Ishikawa (cell line): ENCODE results near the gene VTN.

Experiments used
- CEBPB ChIP-seq: IDR thresholded peaks from 2 replicates; pipeline ENCODE4 v1.6.1; 2012
- CREB1 ChIP-seq: IDR thresholded peaks from 2 replicates; pipeline ENCODE4 v1.6.1; 2012; ENCODE audit warnings: low read depth
- EGR1 ChIP-seq: IDR thresholded peaks from 2 replicates; pipeline ENCODE4 v1.6.1; 2012
- EP300 ChIP-seq: IDR thresholded peaks from 2 replicates; pipeline ENCODE4 v1.6.1; 2012; ENCODE audit warnings: borderline replicate concordance
- FOXM1 ChIP-seq: IDR thresholded peaks from 2 replicates; pipeline ENCODE4 v1.6.1; 2012; ENCODE audit warnings: low read depth, borderline replicate concordance
- MAX ChIP-seq: IDR thresholded peaks from 2 replicates; pipeline ENCODE4 v1.6.1; 2012
- NFIC ChIP-seq: IDR thresholded peaks from 2 replicates; pipeline ENCODE4 v1.6.1; 2012
- RAD21 ChIP-seq: IDR thresholded peaks from 2 replicates; pipeline ENCODE4 v1.6.1; 2012; ENCODE audit warnings: low read depth
- REST ChIP-seq: IDR thresholded peaks from 2 replicates; pipeline ENCODE4 v1.6.1; 2012; ENCODE audit warnings: low read depth, mild to moderate bottlenecking
- TAF1 ChIP-seq: IDR thresholded peaks from 2 replicates; pipeline ENCODE4 v1.6.1; 2012; ENCODE audit warnings: low read depth, mild to moderate bottlenecking
- TCF12 ChIP-seq: IDR thresholded peaks from 2 replicates; pipeline ENCODE4 v1.6.1; 2012; ENCODE audit warnings: low read depth
- TEAD4 ChIP-seq: IDR thresholded peaks from 2 replicates; pipeline ENCODE4 v1.6.1; 2012
- USF1 ChIP-seq: IDR thresholded peaks from 2 replicates; pipeline ENCODE4 v1.6.1; 2012
- YY1 ChIP-seq: IDR thresholded peaks from 2 replicates; pipeline ENCODE4 v1.6.1; 2012; ENCODE audit warnings: low read depth
- ZBTB7A ChIP-seq: IDR thresholded peaks from 2 replicates; pipeline ENCODE4 v1.6.1; 2012; ENCODE audit warnings: low read depth

Gene VTN

GRCh38 chr17:28399808-28400207 is 29.7 kb upstream of the VTN start:
- TF ChIP-seq CEBPB, result no peak

- TF ChIP-seq TCF12 (no peak), REST (no peak), MAX (no peak), CEBPB (no peak), TAF1 (no peak), RAD21 (no peak), ZBTB7A (no peak), TEAD4 (no peak), USF1 (no peak), YY1 (no peak), NFIC (no peak), FOXM1 (no peak)
Measured at GRCh38 chr17:28398280-28398981, 28.3 kb upstream of the VTN start.

GRCh38 chr17:28397687-28398279 is 27.7 kb upstream of the VTN start:
- TF ChIP-seq RAD21 (no peak), TCF12 (no peak), FOXM1 (no peak), CEBPB (no peak), YY1 (no peak), ZBTB7A (no peak), NFIC (no peak), USF1 (no peak), CREB1 (no peak), TEAD4 (no peak), EGR1 (no peak), MAX (no peak), TAF1 (no peak), REST (no peak), EP300 (no peak)

- no peak for TF ChIP-seq TAF1
- TF ChIP-seq EGR1, result no peak
- no peak for TF ChIP-seq TCF12
- TF ChIP-seq RAD21, result no peak
- no peak for TF ChIP-seq CEBPB
- TF ChIP-seq TEAD4, result no peak
- no peak for TF ChIP-seq CREB1
- TF ChIP-seq ZBTB7A, result no peak
- no peak for TF ChIP-seq MAX
- TF ChIP-seq YY1, result no peak
- TF ChIP-seq EP300, result no peak
- no peak for TF ChIP-seq USF1
- TF ChIP-seq FOXM1, result no peak
- TF ChIP-seq REST, result no peak
Measured at GRCh38 chr17:28397275-28397674, 27.2 kb upstream of the VTN start.
